ENCODE data around the gene EYS.
"Not testable (repeated sequence)": the region's sequence is repeated elsewhere in the genome, so short reads cannot be mapped to it uniquely, and the experiment has no call there.

Gene EYS

DNA sequence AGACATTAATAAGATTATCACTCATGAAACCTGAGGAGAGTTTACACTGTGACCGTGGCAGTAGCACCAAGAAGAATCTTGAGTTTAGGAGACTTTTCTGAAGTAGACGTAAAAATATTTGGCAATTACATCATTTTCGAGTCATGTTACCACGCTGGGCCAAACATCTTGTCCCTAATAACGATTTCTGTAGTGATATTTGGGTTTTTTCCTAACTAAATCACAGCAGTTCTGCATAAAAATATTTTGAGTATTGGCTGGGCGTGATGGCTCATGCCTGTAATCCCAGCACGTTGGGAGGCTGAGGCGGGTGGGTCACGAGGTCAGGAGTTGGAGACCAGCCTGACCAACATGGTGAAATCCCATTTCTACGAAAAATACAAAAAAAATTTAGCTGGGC is 1809.1 kb downstream of the EYS start:
- DNase-seq (ENCODE audit: low read depth) = no peak

DNA sequence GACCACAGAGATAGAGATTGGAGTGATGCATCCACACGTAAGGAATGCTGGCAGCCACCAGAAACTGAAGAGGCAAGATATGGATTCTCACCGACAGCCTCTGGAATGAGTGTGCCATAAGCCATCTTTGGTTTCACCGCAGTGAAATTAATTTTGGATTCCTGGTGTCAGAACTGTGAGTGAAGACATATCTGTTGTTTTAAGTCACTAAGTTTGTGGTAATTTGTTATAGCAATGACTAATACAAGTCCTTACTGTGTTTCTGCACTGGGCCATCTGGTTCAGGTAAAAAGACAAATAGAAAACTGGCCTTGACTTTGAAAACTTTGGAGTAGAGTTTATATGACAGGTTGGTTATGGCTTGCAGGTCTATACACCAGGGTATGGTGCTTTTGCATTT is 1809.6 kb downstream of the EYS start:
- DNase-seq (ENCODE audit: low read depth) = no peak

DNA sequence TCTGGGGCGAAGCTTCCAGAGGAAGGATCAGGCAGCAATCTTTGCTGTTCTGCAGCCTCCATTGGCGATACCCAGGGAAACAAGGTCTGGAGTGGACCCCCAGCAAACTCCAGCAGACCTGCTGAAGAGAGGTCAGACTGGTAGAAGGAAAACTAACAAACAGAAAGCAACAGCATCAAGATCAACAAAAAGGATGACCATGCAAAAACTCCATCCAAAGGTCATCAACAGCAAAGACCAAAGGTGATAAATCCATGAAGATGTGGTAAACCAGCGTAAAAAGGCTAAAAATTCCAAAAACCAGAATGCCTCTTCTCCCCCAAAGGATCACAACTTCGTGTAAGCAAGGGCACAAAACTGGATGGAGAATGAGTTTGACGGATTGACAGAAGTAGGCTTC is 1818.6 kb downstream of the EYS start:
- DNase-seq (ENCODE audit: low read depth) = no peak

DNA sequence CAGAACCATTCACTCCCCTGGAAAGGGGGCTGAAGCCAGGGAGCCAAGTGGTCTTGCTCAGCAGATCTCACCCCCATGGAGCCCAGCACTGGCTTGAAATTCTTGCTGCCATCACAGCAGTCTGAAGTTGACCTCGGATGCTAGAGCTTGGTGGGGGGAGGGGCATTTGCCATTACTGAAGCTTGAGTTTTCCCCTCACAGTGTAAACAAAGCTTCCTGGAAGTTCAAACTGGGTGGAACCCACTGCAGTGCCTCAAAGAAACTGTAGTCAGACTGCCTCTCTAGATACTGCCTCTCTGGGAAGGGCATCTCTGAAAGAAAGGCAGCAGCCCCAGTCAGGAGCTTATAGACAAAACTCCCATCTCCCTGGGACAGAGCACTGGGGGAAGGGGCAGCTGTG is 1819.2 kb downstream of the EYS start:
- DNase-seq (ENCODE audit: low read depth) = not testable (repeated sequence)

DNA sequence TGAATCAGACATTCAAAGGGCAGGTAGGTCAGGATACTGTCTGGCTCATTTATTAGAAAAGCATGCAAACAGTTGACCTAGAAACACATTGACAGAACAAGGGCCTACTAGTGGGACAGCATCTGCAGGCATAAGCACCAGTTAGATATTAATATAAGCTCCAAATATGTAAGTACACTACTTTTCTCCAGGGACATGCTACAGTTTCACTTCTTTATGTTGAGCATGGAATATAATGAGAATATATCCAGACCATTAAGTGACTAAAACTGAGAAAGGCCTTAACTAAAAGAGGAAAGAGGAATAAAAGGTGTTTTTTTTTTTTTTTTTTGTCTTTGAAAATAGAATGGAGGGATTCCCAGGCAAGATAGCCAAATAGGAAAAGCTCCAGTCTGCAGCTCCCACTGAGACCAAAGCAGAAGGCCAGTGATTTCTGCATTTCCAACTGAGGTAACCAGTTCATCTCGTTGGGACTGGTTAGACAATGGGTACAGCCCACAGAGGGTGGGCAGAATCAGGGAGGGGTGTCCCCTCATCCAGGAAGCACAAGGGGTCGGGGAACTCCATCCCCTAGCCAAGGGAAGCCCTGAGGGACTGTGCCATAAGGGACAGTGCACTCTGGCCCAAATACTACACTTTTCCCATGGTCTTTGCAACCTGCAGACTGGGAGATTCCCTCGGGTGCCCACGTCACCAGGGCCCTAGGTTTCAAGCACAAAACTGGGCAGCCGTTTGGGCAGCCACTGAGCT is 1819.8 kb downstream of the EYS start:
- no peak for DNase-seq (ENCODE audit: low read depth)

DNA sequence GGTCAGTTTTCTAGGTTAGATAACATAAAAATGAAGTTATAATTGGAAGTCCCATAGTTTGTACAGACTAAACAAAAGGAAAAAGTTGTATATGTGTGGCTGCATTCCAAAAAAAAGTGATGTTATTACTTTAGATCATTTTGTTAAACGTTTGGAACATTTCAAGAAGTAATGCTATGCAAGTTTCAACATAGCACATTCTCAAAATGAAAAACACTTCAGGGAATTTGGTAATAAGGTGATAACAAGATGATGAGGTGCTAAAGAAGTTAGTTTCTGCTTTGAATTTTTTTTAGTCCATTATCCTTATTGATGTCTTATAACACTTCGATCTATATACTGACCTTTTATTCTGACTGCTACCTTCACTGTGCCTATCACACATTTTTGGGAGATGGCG is 1820.7 kb downstream of the EYS start:
- DNase-seq (ENCODE audit: low read depth) = no peak

DNA sequence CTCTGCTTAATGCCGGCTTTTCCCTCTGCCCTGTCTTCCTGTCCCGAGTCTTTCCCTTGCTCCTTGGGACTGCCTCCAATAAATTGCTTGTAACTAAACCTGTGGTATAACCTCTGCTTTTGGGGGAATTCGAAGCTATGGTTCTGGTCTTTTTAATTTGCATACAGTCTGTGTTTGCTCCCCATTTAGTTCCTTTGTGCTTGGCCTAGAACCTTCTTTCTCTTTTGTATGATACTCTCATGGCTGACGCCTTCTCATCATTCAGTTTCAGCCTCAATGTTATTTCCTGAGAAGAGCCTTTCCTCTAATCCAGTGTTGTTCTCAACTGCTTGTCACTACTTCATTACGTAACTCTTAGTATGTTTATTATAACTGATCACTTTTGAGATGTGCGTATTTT is 1823.4 kb downstream of the EYS start:
- no peak for DNase-seq (ENCODE audit: low read depth)

DNA sequence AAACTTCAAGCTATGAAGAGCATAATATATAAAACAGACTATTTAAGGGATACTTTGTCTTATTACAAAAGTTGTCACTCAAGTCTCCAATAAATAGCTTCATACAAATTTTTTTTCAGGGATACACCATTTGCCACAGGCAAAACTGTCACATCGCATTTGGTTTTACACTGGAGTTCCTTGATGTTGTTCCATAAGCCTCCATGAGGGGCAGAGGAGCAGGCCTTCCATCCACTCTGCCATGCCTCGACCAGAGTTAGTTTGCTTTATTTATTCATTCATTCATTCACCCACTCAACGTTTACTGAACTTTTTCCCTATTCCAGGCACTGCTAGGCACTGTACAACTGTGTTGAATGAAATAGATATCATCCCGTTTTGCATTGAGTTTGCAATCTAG is 1824.8 kb downstream of the EYS start:
- DNase-seq (ENCODE audit: low read depth) = no peak

DNA sequence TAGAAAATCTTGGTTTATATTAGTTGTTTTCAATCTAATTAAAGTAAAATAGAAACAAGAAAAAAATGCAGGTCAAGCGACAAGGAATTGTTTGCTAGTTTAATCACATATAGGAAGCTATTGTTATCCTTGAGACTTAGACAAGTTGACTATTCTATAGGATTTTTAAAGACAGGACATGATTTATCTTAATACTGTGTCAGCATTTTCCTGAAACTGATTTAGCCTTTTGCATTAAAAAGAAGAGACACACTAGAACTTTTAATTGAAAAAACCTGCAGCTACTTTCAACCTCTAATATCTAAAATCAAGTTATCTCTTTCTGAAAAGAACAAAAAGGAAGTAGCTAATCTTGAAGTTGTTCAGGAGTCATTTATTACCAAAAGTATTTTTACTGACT is 1825.2 kb downstream of the EYS start:
- DNase-seq (ENCODE audit: low read depth) = no peak

DNA sequence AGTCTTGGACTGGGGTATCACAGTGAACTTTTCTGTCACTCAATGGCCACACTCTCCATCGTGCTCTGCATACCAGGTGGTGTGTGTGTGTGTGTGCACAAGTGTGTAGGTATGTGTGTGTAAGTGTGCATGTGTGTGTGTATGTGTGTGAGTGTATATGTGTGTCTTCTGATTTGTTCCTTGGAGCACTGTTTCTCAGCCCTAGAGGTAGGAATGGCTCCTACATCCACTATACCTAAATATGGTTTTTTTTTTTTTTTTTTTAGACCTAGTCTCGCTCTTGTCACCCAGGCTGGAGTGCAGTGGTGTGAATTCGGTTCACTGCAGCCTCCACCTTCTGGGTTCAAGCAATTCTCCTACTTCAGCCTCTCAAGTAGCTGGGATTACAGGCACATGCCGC is 1834.8 kb downstream of the EYS start:
- no peak for DNase-seq (ENCODE audit: low read depth)

DNA sequence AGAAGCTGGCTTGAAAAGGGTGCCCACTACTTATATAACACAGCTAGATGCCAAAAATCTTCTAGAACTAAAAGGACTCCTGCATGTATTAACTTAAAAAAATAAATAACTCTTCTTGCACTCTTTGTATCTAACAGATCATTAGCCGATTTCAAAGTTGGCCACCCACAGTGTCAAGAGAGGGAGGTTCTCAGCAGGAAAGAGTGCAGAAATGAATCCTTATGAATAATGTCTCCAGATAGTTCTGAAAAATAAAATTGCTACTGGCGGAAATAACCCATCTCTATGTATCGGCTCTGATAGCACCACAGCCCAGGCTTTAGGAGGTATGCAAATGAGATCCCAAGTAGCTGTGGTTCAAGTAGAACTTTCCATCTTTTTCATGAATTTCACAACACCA is 1838.7 kb downstream of the EYS start:
- no peak for DNase-seq (ENCODE audit: low read depth)

DNA sequence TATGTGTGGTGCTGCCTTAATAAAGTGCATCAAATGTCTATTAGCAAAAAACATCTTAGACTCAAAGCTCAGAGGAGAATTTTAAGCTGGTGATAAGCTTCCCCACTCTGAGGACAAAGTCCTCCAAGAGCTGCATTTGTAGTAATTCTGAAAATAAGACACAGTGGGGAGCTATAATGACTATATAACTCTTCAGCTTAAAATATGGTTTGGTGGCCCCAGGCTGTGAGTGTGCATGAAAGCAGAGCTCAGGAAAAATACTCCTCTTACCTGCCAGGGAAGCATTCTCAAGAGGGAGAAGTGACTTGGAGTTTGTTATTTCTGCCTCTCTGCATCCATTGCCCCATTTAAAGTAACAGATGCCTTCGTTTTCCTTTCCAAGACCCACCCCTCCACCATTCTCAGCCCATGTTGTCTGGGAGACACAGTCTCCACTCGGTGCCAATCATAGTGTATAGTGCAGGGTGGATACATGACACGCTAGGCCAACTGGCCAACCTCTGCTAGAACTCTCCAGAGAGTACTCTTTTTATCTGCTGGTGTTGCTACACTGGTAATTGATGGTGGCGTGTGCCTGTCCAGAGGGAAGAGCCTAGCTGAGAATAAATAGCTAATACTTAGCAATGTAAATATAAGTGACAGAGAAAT is 1842.2 kb downstream of the EYS start:
- no peak for DNase-seq (ENCODE audit: low read depth)

DNA sequence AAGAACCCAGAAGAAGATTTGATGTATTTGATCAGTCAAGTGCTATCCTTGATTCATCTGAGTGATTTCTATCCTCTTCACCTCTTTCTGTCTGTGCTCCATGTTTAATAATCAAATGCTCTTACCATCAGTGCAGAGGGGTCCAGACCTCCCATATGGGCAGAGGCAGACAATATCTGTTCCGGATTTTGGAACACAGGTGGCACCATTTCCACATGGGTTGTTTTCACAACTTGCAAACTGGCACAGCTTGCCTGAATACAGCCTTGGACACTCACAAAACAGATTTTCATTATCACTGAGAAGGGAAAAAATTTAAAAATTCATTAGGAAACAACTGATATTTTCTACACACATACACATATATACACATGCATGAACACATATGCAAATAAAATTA is 1843.0 kb downstream of the EYS start:
- DNase-seq (ENCODE audit: low read depth) = no peak

DNA sequence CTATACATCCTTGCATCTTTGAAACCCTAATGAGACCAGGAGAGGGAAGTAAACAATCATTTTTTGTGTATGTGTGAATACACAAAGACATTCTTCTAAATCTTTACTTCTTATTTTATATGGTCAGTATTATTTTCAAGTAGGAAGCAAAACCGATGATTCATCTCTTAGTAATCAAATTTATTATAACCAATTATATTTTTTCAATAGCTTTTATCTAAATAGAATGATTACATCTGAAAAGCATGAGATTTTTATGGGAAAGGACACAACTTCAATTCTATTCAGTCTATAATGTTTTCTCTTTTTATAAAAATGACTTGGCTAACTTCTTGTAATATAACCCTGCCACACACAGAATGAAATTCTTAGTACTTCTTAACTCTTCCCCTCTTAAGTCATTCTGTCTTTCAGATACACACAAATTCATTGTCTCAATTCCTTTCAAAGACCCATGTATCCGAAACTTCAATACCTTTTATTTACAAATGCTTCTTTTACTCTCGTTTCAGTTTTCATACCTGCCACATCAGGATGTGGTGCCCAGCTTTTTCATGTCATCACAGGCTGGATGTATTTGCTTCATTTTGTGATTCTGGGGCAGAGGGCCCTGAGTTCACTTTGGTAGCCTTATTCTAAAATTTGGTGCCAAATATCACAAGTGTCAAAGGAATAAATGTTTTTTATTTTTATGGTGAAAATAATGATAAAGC is 1844.4 kb downstream of the EYS start:
- no peak for DNase-seq (ENCODE audit: low read depth)

DNA sequence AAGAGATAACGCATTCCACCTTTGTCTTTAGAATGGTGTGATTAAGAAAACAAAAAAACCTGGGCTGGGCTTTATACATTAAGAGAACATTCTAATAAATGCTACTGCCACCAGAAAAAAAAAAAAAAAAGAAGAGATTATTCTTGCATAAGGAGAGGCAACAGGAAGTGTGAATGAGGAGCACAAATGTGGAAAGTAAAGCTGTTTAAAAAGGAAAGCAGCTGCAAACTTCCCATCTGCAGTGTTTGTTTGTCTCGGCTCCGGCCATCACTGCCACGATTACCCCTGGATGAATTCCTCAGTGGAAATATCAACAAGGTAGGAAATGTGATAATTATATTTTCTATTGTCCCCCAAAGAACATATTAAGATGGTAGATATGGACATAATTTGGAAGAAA is 1847.5 kb downstream of the EYS start:
- DNase-seq (ENCODE audit: low read depth) = no peak

DNA sequence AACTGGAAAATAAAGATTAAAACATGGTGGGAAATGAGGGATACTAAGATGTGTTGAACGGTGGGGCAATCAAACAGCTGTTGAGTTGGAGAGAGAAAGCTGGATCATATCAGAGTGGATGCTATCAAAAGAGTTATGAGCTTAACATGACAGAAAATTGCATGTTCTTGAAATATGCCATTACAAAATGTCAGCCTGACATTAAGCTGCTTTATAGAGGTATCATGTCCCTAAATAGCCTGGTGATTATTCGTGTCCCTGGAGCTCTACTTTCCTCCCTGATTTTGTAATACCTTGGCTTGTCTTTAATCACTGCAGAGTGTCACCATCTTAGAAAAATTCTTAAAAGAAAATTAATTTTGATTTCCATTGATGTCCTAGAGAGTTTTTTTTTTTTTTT is 1848.3 kb downstream of the EYS start:
- no peak for DNase-seq (ENCODE audit: low read depth)

DNA sequence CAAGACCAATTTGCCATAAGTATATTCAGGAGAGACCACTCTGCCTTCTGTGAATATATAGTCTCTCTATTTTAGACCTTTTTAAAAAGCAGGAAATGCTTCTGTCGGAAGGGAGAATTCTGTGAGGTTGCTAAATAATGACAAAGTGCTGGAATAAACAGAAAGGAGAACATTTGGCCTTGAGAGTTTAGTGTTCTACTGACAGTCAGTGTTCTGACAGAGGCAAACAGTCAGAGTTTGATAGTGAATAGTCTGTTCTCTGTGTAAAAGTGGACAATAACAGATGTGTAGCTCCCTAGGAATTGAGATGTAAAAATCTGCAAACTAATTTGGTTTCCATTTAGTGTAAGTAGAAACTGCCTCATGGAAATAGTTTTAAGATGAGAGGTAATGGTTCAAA is 1850.8 kb downstream of the EYS start:
- DNase-seq (ENCODE audit: low read depth) = no peak

DNA sequence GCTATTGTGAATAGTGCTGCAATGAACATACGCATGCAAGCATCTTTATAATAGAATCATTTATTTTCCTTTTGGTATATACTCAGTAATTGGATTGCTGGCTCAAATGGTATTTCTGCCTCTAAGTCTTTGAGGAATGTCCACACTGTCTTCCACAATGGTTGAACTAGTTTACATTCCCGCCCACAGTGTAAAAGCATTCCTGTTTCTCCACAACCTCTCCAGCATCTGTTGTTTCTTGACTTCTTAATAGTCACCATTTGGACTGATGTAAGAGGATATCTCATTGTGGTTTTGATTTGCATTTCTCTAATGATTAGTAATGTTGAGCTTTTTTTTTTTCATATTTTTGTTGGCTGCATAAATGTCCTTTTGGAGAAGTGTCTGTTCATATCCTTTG is 1862.7 kb downstream of the EYS start:
- no peak for DNase-seq (ENCODE audit: low read depth)

DNA sequence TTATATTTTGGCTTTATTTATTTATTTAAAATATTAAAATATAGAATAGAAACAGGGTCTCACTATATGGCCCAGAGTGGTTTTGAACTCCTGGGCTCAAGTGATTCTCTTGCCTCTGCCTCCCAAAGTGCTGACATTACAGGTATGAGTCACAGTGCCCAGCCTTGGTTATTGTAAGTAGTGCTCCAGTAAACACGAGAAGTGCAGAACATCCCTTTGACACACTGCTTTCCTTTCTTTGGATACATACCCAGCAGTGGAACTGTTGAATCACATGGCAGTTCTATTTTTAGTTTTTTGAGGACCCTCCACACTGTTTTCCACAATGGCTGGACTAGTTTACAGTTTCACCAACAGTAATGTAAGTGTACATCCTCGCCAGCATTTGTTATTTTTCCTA is 1867.5 kb downstream of the EYS start:
- DNase-seq (ENCODE audit: low read depth) = no peak

DNA sequence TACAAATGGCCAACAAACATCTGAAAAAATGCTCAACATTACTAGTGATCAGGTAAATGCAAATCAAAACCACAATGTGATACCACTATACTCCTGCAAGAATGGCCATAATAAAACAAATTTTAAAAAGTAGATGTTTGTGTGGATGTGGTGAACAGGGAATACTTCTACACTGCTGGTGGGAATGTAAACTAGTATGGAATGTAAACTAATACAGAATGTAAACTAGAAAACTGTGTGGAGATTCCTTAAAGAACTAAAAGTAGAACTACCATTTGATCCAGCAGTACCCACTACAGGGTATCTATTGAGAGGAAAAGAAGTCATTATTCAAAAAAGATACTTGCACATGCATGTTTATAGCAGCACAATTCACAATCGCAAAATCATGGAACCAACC is 1878.3 kb downstream of the EYS start:
- DNase-seq (ENCODE audit: low read depth) = not testable (repeated sequence)

DNA sequence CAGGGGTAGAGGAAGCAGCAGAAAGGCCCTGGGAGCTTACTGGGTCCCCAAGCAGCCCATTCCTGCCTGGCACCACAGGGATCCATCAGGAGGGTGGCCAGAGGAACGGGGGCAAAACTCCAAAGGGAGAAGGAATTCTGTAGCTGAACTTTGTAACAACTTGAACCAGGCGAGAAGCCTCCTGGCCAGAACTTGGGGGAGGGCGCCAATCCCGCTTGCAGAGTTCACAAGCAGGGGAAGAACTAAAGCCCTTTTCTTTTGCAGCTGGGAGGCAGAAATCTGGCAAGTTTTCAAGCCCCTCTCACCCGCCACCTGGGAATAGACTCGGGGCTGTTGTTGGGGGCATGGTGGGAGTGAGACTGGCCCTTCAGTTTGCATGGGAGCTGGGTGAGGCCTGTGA is 1882.3 kb downstream of the EYS start:
- no peak for DNase-seq (ENCODE audit: low read depth)

DNA sequence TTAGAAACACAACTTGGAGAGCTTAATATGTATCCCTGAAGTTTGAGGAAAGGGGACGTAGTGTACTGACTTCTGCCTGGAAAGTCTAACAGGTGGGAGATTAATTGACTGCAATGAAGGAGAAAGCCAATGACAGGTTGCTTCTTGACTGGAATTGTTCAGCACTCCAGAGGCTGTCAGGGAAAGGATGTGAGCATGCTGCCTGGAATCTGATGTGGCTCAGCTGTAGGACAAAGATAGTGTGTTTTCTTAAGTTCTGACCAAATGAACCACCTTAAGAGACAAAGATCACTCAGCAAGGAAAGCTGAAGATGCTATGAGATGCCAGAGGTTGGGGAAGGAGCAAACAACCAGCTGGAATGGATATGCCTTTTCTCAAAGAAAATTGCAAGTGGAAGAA is 1885.6 kb downstream of the EYS start:
- no peak for DNase-seq (ENCODE audit: low read depth)

DNA sequence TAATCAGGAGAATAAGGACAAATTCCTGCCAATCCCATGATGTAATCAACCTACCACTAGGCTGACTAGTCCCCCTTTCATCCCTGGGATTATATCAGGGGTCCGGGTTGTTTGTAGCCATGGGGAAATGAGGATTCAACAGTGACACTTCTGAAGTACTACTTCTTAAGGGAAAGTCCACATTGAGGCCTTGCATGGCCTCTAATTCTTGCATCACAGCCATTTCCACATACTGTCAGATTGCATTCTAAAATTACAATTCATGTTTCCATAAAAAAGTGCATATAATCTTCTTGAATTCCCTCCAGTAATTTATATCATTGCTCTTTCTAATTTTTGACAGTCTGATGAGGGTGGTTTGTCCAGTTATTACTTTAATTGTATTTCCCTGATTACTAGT is 1887.2 kb downstream of the EYS start:
- no peak for DNase-seq (ENCODE audit: low read depth)
